MV-4-11 (cell line): ENCODE data around the gene MRPL22.
"Not testable (repeated sequence)": the region's sequence is repeated elsewhere in the genome, so short reads cannot be mapped to it uniquely, and the experiment has no call there.

Experiments used
- DNase-seq: peaks from one replicate; lab custom pipeline; 2025; lab: John Stamatoyannopoulos, UW

The MRPL22 gene

DNA sequence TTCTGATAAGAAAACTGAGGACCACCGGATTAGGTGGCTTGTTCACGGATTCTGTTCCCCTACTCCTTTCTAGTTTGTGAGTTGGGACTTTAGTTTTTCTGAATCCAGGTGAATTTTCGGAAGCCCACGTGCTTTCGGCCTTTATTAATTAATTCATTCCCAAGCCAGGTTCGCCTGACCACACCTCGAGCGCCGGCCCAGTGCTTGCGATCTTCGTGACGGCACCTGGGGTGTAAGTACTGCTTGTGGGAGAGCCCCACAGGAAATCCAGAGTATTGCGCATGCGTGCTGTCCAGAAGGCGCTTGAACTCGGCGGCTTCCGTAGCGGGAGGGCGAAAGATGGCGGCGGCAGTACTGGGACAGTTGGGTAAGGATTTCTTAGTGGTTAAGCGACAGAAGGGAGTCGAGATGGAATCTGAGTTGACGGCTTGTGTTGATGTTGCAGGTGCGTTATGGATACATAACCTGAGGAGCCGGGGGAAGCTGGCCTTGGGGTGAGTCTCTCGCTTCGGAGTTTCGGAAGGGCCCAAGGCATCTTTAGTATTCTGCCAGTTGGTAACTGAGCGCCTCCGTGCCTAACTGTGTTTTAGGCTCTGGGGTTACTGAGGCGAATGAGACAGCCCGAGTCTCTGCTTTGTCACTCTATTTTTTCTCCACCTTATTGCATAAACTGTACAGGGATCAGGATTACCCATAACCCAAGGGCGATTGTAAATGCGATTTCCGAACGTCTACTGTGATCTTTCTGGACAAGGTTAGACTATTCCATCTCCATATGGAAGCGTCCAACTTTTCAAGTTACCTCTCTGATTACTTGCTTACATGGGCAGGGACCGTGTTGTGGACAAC lies at the start of gene MRPL22:
Gene MRPL22 (plus strand): TSS at position 302 of the 849 bp plus-strand sequence. CDS start 38 bp downstream, at position 340.
- peak; percentile 88 for DNase-seq

DNA sequence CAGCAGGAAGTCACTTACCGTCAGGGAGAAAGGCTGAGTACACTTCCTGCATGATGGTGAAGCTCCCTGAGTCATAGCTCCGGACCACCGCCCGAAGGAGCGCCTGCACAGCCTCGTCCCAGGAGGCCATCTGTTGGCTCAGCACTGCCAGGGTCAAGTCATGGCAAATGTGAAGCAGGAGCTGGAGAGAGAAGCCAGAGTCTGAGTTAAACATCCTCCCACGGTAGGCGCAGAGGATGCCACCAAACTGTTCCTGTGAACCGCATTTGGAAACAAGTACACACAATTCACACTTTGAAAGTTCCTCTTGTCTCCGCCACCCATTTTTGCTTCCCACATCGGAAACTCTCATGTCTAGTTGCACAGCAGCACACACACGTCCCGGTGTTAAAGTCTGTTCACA lies 48.5 kb upstream of the MRPL22 start:
- DNase-seq: no peak

DNA sequence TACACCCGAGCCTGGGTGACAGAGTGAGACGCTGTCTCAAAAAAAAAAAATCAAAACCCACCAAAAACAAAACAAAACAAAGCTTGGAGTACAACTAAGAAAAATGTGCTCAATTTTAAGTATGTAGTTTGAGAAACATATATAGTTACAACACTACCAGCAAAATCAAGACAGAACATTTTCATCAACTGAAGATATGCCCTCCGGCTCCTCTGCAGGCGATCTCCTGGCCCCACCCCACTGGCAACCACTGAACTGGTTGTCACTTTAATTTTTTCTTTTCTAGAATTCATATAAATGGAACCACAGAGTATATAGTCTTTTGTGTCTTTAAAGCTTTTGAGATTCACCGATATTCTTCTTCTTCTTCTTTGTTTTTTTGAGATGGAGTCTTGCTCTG lies 47.5 kb upstream of the MRPL22 start:
- no peak for DNase-seq

DNA sequence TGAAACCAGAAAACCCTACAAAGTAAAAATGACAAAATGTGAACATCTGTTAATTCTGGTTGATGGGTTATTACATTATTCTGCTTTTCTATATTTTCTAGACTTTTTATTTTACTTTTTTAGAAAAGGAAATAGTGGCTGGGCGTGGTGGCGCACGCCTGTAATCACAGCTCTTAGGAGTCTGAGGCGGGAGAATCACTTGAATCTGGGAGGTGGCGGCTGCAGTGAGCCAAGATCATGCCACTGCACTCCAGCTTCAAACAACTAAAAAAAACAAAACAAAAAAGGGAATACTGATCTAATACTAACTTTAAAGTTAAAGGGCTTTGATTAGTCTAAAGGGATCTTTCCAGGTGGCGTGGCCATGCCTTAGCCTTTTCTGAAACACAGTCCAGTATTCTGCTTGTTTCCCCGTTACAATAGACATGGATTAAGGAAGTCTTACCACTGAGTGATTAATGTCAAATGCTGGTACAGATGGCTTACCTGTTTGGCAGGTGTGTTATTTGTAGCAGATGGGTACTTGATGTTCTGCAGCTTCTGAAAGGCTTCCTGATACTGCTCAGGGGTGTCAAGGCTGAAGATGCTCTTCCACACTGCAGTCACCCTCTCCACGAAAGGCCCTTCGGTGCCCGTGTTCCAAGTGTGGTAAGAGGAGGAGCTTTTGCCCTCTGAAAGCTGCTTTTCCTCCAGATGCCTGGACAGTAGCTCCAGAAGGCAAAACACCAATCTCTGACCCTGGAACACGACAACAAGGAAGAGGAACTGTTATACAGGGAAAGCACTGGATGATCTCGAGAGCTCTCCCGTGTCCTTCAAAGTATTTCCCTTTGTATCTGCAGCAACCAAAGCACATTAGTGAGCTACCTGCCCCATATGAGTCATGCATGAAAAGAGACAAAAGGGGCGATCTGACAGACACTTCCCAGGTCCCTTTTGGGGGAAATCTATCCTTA lies 45.0 kb upstream of the MRPL22 start:
- DNase-seq: no peak

DNA sequence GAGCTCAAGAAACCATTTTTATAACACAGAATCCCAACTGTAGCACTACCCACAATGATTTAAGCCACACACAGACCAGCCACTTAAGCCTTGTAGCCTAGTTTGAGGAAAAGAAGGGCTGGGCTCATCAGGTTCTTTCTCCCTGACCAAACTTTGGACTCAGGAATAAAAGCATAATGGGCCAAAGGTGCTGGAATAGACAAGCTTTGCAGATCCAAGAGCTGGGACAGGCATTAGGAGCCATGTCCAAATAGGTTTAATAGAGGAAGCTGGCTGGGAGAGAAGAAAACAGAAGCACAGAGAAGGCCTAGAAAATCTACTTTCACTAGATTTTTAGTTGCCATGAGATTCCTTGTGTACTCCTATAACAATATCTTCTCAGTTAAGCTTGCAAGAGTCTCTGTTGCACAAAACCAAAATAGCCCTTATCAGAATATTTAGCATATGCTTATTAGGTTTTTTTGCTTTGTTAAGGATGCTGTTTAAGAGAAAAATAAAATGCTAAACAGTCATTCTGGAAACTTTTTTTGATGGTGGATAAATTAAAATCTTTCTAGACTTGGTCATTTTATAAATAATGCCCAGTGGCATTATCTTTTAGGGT lies 44.2 kb upstream of the MRPL22 start:
- no peak for DNase-seq

DNA sequence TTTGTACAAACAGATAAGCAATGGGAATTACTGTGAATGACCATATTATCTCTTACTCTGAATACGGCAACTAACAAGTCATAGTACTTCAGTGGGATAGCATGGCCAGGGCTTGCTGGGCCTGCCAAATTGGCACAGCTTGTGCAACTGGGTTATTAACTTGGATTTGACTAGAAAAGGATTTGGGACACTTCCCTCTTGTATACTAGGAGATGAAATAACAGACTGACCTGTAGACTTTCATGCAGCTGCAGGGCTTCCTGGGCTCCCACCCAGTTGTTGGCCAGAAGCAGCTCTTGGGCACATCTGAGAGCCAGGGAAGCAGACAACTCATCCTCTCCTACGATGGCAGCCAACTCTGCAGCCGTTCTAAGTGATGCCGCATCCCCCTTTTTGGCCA lies 42.7 kb upstream of the MRPL22 start:
- no peak for DNase-seq

DNA sequence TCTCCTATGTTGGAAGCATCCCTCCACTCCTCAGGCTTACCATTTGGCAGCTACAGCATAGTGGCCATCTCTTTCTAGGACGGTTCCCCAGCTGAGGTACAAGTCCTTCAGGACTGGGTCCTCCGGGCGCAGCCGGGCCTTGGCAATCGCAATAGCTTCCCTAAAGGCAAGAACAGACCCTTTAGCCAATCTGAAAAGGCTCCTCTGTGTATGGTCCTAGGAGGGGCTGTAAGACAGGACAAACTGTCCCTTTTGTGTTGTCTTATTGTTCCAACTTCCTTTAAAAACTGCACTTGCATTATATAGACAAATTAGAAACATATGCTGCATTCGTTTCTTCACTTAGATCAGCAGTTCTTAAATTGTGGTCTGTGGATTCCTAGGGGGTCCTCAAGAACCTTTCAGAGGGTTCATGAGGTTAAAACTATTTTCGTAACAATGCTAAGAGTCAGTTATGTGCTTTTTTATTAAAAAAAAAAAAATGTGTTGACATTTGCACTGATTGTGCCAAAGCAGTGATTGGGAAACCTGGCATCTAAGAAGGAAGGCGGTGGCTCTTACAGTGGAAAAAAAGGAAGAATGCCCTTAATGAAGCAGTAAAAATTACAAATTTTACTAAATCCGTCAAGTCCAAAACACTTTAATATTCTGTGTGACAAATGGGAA lies 41.6 kb upstream of the MRPL22 start:
- no peak for DNase-seq

DNA sequence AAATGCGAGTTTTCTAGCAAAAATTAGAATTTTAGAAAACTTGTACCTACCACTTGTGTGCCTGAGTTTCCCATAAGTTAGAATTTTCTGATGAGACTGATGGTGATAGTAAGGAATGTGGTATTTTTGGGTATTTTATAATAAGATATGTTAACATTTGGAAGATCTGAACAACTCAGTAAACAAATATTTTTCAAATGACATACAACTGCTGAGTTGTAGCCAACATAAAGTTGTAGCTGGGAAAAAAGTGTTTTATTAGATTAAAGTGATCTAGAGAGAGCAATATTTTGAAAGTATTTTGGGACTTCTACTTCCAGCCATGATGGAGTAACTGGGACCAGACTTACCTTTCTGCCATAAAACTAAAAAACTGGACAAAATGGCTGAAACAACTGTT lies 40.8 kb upstream of the MRPL22 start:
- no peak for DNase-seq

DNA sequence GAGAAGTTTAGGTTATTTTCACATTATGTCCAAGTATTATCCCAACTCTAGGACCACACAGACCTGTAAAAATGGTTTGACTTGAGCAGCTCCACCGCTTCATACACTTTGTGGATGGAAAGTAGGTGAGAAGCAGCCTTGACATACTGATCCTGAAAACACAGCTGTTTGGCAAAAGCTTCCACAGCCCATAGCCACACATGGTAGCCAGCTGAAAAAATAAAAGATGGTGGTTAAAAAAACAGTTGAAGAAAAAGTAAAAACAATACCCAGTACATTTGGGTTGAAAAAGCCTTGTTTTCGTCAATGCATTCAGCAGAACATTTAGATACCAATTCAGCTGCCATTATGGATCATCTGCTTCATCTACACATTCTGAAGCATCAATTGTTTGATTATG lies 39.6 kb upstream of the MRPL22 start:
- DNase-seq: no peak

DNA sequence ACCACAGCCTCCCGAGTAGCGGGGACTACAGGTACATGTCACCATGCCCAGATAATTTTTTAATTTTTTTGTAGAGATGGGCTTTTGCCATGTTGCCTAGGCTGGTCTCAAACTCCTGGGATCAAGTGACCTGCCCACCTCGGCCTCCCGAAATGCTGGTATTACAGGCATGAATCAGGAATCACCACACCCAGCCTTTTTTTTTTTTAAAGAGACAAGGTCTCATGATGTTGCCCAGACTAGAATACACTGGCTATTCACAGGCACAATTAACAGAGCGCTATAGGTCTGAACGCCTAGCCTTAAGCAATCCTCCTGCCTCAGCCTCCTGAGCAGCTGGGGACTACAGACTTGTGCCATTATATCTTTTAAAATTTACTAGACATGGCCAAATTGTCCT lies 39.0 kb upstream of the MRPL22 start:
- no peak for DNase-seq

DNA sequence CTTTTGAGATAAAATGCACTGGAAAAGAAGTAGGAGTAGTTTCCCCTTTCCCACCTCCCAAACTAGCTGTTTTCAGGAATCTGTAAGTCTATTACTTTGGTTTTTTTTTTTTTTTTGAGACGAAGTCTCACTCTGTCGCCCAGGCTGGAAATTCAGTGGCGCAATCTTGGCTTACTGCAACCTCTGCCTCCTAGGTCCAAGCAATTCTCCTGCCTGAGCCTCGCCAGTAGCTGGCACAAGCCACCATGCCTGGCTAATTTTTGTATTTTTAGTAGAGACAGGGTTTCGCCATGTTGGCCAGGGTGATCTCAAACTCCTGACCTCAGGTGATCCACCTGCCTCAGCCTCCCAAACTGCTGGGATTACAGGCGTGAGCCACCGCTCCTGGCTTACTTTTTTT lies 35.3 kb upstream of the MRPL22 start:
- DNase-seq: not testable (repeated sequence)

DNA sequence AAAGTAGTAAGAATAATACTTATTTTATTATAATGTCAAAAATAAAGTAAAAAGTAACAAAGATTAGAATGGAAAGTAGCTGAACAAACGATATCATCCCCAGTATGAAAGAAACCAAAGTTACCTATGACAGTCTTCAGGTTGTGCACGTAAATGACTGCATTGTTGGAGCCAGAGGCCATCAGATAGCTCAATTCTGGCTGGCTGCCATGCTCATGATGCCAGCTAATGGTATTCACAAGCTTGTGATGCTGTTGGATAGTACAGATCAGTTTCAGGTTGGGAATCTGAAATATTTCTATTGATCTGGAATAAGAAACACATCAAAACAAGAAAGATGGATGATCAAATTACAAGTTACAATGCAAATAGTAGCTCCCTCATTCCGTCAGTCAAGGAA lies 24.0 kb upstream of the MRPL22 start:
- no peak for DNase-seq

DNA sequence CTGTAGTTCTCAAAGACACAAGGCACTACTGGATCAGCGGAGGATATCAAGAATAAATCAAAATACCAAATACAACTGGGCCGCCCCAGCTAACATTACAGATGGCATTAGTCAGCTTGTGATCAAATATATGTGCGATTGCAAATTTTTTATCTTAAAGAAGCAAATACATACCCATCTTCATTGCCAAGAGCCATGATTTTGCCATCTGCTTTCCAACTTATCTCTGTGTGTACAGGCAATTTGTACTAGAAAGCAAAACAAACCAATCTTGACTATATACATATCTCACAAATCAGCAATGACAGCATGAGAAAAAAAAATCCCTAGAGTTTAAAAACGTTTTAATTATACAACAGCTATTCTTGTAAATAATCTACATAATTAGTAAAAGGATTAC lies 23.1 kb upstream of the MRPL22 start:
- no peak for DNase-seq

DNA sequence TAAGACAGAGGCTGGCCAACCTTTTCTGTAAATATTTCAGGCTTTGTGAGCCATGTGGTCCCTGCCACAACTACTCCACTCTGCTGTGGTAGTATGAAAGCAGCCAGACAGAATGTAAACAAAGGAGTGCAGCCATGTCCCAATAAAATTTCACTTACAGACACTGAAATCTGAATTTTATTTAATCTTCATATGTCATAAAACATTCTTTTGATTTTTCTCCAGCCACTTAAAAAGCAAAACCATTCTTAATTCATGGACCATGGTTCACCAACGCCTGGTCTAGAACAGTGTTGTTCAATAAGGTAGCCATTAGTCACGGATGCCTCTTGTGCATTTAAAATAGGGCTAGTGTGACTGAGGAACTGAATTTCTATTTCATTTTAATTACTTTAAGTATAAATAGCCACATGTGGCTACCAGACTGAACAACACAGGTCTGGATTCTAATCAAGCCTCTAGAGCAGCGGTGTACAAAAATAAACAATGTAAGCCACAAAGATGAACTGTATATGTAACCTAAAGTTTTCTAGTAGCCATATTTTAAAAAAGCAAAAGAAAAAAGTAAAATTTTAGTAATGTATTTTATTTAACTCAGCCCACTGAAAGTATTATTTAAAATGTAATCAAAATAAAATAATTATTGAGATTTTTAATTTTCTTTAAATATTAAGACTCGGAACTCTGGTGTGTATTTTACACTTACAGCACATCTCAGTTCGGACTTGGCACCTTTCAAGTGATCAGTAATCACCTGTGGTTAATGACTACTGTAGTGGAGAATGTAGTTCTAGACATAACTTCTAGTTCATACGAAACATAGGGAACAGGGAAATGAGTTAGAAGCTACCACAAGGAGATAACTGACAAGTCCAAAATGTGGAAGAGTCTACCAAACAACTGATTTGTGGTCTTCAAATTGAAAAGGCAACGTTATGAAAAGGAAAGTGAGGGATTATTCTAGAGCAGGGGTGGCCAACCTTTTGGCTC lies 17.1 kb upstream of the MRPL22 start:
- no peak for DNase-seq

DNA sequence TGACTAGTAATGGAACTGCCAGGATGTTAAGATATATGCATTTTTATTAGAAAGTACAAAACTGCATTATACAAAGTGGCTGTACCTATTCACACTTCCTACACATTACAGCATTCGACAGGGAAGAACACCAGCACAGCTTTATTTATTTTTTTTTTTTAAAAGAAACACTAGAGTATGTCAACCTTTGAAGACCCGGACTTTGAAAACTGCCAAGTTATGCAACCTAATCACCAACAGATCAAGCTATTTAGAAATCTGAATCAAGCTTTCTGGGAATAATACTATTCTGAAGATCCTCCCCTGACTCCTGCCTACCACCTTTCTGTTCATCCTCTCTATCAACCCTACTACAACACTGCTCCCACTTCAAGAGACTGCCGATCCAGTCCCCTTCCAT lies 7.3 kb upstream of the MRPL22 start:
- no peak for DNase-seq

DNA sequence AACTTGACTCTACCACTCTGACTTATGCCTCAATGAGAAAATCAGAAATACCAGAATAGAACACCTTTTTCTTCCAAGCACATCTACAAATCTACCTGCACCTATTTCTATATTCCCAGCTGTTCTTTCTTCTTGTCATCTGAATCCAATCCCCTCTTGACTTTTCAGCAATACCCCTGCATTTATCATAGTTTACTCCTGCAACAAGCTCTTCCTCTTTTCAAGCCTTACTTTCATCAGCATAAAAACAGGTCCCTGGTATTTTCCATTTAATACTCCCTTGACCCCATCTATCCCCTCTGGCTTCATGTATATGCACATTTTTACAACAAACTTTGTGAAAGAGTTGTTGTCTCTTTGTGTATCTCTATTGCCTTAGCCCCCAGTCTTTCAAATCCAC lies 6.0 kb upstream of the MRPL22 start:
- no peak for DNase-seq

DNA sequence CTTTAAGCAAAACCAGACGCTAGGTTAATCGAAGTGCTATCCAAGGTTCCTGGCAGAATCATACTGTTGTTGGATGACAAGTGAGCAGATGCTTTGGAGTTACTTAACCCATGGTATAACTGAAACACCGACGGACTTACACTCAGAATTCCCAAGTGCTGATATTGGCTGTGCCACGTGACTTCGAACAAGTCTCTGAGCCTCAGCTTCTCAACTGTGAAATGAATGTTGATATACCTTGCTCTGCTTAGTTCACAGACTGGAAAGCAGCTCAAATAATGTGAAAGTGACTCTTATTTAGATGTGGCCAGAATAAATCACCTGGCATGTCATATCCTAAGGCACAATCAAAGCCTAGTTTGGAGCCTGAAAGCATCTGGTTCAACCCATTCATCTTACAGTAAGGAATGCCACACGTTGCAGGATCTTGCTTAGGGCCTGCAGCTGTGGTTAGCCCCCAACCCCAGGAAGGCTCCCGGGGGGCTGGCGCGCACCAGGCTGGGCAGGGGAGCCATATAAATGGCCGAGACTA lies 3.6 kb upstream of the MRPL22 start:
- DNase-seq: no peak

DNA sequence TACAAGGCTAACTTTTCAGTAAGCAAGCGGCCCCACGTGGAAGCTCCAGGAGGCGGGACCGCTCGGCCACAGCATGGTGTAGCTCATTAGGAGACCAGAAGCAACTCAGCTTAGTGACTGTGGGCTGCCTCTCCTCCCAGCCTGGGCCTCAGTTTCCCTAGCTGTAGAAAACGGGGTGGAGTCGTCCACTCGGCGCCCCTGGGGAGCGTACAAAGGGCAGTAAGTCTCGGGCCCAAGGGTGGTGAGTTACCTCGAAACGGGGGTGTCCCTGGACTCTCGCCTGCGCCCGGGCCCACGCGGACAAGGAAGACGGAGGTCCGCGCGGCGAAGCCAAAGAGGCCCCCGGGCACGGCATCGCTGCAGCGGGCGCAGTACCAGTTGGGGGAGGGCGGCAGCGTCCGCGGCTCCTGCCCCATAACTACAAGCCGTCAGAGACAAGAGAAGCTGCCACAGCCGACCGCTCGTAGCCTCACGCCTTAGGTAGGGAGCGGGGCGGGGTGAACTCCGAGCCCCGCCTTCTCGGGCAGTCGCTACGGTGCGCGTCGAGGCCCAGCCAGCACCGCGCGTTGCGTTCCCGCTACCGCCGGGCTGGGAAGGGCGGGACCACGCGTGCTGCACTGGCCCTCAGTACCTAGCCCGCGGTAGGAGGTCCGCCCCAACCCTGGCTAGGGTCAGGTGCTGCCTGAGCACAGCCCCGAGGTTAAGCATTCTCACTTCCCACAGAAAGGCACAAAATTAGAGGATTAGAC lies 3.0 kb upstream of the MRPL22 start, which contains the start of gene GEMIN5:
Gene GEMIN5 (minus strand): TSS at position 494 of the 749 bp plus-strand sequence. CDS start 78 bp downstream, at position 416.
- DNase-seq: peak; percentile 83

DNA sequence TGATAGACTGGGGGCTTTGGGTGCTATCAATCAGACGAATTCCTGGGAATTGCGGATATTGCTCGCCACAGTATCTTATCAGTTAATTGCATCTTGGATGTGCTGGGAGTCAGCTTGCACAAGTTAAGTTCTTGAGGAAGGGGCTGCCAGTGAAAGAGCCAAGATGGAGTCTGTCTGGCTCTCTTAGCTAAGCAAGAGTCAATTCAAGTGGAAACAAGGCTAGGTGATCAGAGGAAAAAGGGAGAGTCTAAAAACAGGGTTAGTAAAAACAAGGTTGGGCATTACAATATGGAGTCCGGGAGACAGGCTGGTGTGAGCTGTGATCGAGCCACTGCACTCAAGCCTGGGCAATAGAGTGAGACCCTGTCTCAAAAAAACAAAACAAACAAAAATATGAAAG lies 1.5 kb upstream of the MRPL22 start:
- DNase-seq: not testable (repeated sequence)

DNA sequence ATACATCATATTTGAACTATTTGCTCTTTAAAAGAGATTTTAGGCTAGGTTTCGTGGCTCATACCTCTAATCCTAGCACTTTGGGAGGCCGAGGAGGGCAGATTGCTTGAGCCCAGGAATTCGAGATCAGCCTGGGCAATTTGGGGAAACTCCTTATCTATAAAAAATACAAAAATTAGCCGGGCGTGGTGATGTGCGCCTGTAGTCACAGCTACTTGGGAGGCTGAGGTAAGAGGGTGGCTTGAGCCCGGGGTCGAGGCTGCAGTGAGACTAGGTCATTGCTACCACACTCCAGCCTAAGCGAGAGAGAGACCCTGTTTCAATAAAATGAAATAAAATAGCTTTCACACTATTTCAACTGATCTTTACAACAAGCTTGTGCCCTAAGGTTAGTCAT lies 500 bp upstream of the MRPL22 start:
- DNase-seq: no peak
